H9 (cell line): ENCODE results near the gene SFMBT2. TPM values are rescaled to one million over a fixed set of nuclear protein-coding genes. Genes with fewer than 3 reads are reported as not detected.

Experiments used
- DNase-seq: peaks from one replicate; pipeline ENCODE4 v3.0.0-alpha.2; 2017
- H2AFZ ChIP-seq: one replicate; pipeline ENCODE4 v1.6.1; 2013; ENCODE audit warnings: mild to moderate bottlenecking, low read length, control low read depth, moderate library complexity
- H2AK5ac ChIP-seq: 2 replicates; pipeline ENCODE4 v1.6.1; 2013; ENCODE audit warnings: low read length, control low read depth, mixed read lengths; ENCODE audit not compliant: insufficient read length
- H2BK120ac ChIP-seq: one replicate; pipeline ENCODE4 v1.6.1; 2013; ENCODE audit warnings: low read depth, mild to moderate bottlenecking, low read length, control low read depth, inconsistent platforms; ENCODE audit not compliant: poor library complexity, severe bottlenecking
- H2BK12ac ChIP-seq: 2 replicates; pipeline ENCODE4 v1.6.1; 2013; ENCODE audit warnings: low read length, control low read depth, mixed read lengths, low read depth; ENCODE audit not compliant: insufficient read length
- H2BK15ac ChIP-seq: 2 replicates; pipeline ENCODE4 v1.6.1; 2013; ENCODE audit warnings: low read depth, low read length, control low read depth
- H2BK20ac ChIP-seq: one replicate; pipeline ENCODE4 v1.6.1; 2013; ENCODE audit warnings: low read depth, mild to moderate bottlenecking, low read length, control low read depth, inconsistent platforms; ENCODE audit not compliant: poor library complexity, severe bottlenecking
- H2BK5ac ChIP-seq: 2 replicates; pipeline ENCODE4 v1.6.1; 2013; ENCODE audit warnings: low read length, control low read depth, mixed read lengths; ENCODE audit not compliant: insufficient read length
- H3K14ac ChIP-seq: 2 replicates; pipeline ENCODE4 v1.6.1; 2013; ENCODE audit warnings: low read length, control low read depth; ENCODE audit not compliant: insufficient read depth
- H3K18ac ChIP-seq: 2 replicates; pipeline ENCODE4 v1.6.1; 2013; ENCODE audit warnings: low read depth, mild to moderate bottlenecking, mixed read lengths, low read length, control low read depth; ENCODE audit not compliant: insufficient read length
- H3K23ac ChIP-seq: 2 replicates; pipeline ENCODE4 v1.6.1; 2013; ENCODE audit warnings: low read length, control low read depth, mixed read lengths, low read depth; ENCODE audit not compliant: insufficient read length
- H3K23me2 ChIP-seq: 2 replicates; pipeline ENCODE4 v1.6.1; 2013; ENCODE audit warnings: low read depth, mild to moderate bottlenecking, mixed read lengths, low read length, control low read depth; ENCODE audit not compliant: insufficient read length, poor library complexity, severe bottlenecking
- H3K27ac ChIP-seq: 2 replicates; pipeline ENCODE4 v1.5.1; 2013; ENCODE audit warnings: low read length, control low read depth, mixed read lengths, low read depth; ENCODE audit not compliant: insufficient read length
- H3K27me3 ChIP-seq: 2 replicates; pipeline ENCODE4 v1.6.1; 2013; ENCODE audit warnings: low read length, control low read depth, inconsistent platforms; ENCODE audit not compliant: insufficient read depth
- H3K4ac ChIP-seq: 2 replicates; pipeline ENCODE4 v1.6.1; 2013; ENCODE audit warnings: low read depth, mild to moderate bottlenecking, control low read depth, inconsistent platforms, low read length, moderate library complexity
- H3K4me1 ChIP-seq: 2 replicates; pipeline ENCODE4 v1.6.1; 2013; ENCODE audit warnings: low read length, control low read depth, inconsistent platforms; ENCODE audit not compliant: insufficient read depth
- H3K4me2 ChIP-seq: 2 replicates; pipeline ENCODE4 v1.6.1; 2013; ENCODE audit warnings: low read length, control low read depth, mixed read lengths; ENCODE audit not compliant: insufficient read length, insufficient read depth
- H3K56ac ChIP-seq: 2 replicates; pipeline ENCODE4 v1.6.1; 2013; ENCODE audit warnings: low read depth, mild to moderate bottlenecking, mixed read lengths, low read length, control low read depth; ENCODE audit not compliant: insufficient read length
- H3K79me1 ChIP-seq: 2 replicates; pipeline ENCODE4 v1.6.1; 2013; ENCODE audit warnings: low read depth, mild to moderate bottlenecking, moderate library complexity, low read length, control low read depth, inconsistent platforms; ENCODE audit not compliant: insufficient read depth, poor library complexity, severe bottlenecking
- H3K79me2 ChIP-seq: 2 replicates; pipeline ENCODE4 v1.6.1; 2013; ENCODE audit warnings: low read length, control low read depth, inconsistent platforms; ENCODE audit not compliant: insufficient read depth
- H3K9ac ChIP-seq: 2 replicates; pipeline ENCODE4 v1.6.1; 2013; ENCODE audit warnings: low read length, control low read depth, mixed read lengths; ENCODE audit not compliant: insufficient read length; ENCODE audit errors: extremely low read depth
- H3K9me3 ChIP-seq: one replicate; pipeline ENCODE4 v1.6.1; 2013; ENCODE audit warnings: low read depth, low read length, inconsistent platforms; ENCODE audit not compliant: control insufficient read depth
- H3T11ph ChIP-seq: one replicate; pipeline ENCODE4 v1.6.1; 2013; ENCODE audit warnings: mild to moderate bottlenecking, low read length, control low read depth, inconsistent platforms
- H4K20me1 ChIP-seq: one replicate; pipeline ENCODE4 v1.6.1; 2013; ENCODE audit not compliant: control insufficient read depth, insufficient read length, insufficient read depth
- H4K5ac ChIP-seq: 2 replicates; pipeline ENCODE4 v1.6.1; 2013; ENCODE audit warnings: low read depth, mild to moderate bottlenecking, mixed read lengths, low read length, control low read depth; ENCODE audit not compliant: insufficient read length
- H4K8ac ChIP-seq: replicated peaks from 2 replicates; pipeline ENCODE4 v1.6.1; 2013; ENCODE audit warnings: low read length, control low read depth, mixed read lengths, low read depth; ENCODE audit not compliant: insufficient read length
- H4K91ac ChIP-seq: 2 replicates; pipeline ENCODE4 v1.6.1; 2013; ENCODE audit warnings: low read depth, mild to moderate bottlenecking, moderate library complexity, mixed read lengths, low read length, control low read depth; ENCODE audit not compliant: insufficient read length
- H3K27ac Mint-ChIP-seq, 3 experiments: 2 replicates in 2 of 3; 3 replicates in 1 of 3; pipeline ENCODE4 v1.8.0; 2020 to 2021; ENCODE audit warnings: mixed read lengths in 3 of 3, mild to moderate bottlenecking in 1 of 3, moderate library complexity in 1 of 3
- H3K27me3 Mint-ChIP-seq: 2 replicates; pipeline ENCODE4 v1.8.0; 2021; ENCODE audit warnings: low read depth, mild to moderate bottlenecking, moderate library complexity, mixed read lengths
- H3K36me3 Mint-ChIP-seq, 3 experiments: 2 replicates in 2 of 3; 3 replicates in 1 of 3; pipeline ENCODE4 v1.8.0; 2020 to 2021; ENCODE audit warnings: low read depth in 3 of 3, mixed read lengths in 3 of 3; ENCODE audit not compliant: insufficient read depth in 1 of 3
- H3K4me1 Mint-ChIP-seq, 2 experiments: 2 replicates each; pipeline ENCODE4 v1.8.0; 2020; ENCODE audit warnings: mixed read lengths in 2 of 2
- H3K4me3 Mint-ChIP-seq, 2 experiments: 2 replicates in 1 of 2; 3 replicates in 1 of 2; pipeline ENCODE4 v1.8.0; 2020 to 2021; ENCODE audit warnings: mild to moderate bottlenecking in 2 of 2, mixed read lengths in 2 of 2, moderate library complexity in 1 of 2
- H3K9me3 Mint-ChIP-seq, 2 experiments: 2 replicates in 1 of 2; 3 replicates in 1 of 2; pipeline ENCODE4 v1.8.0; 2020; ENCODE audit warnings: mild to moderate bottlenecking in 2 of 2, mixed read lengths in 2 of 2, moderate library complexity in 1 of 2
- WGBS: extraction: QIAGEN DNeasy Blood & Tissue Kit; methylation state at CpG from one replicate; pipeline ENCODE4 v1.1.7; 2013; ENCODE audit warnings: missing lambda C conversion rate, low lambda C conversion rate, mixed read lengths; ENCODE audit not compliant: insufficient read length; ENCODE audit errors: extremely low coverage; 5-methylcytosine and 5-hydroxymethylcytosine counted together
- total RNA-seq: library from RNA; stranded (reverse); gene quantifications from 2 replicates; pipeline ENCODE4 v1.2.1, GENCODE V29; 2021
- TF ChIP-seq, protein P1 (sequence below): fragments of 200-600 bp; sonication (generic); conservative IDR thresholded peaks from 3 replicates; pipeline ENCODE4 v1.8.0; 2021; ENCODE audit warnings: antibody characterized with exemption, mild to moderate bottlenecking

The SFMBT2 gene
- total RNA-seq, 1 experiment from 2014 or later = 5.3 TPM

- Histone ChIP-seq H3T11ph (no peak overlapping the region), H3K56ac (no peak overlapping the region), H4K20me1 (no peaks in the 10 kb centered on the region), H3K4ac (no peak overlapping the region), H3K27me3 (no peaks in the 10 kb centered on the region), H2BK12ac (no peak overlapping the region), H3K23me2 (no peaks in the 10 kb centered on the region), H3K14ac (no peak overlapping the region), H2BK120ac (no peak overlapping the region), H2AFZ (no peak overlapping the region), H3K9ac (no peak overlapping the region), H2BK5ac (no peak overlapping the region), H3K4me2 (no peak overlapping the region), H3K9me3 (no peaks in the 10 kb centered on the region), H2BK20ac (no peak overlapping the region), H3K27ac (no peak overlapping the region), H3K4me1 (no peaks in the 10 kb centered on the region), H4K5ac (no peak overlapping the region), H2BK15ac (no peak overlapping the region), H2AK5ac (no peak overlapping the region), H4K8ac (no peak overlapping the region), H3K79me1 (no peaks in the 10 kb centered on the region), H3K23ac (no peak overlapping the region), H3K18ac (no peak overlapping the region), H3K79me2 (no peaks in the 10 kb centered on the region), H4K91ac (no peak overlapping the region)
- H3K27ac Mint-ChIP-seq = no peak overlapping the region
- peaks cover 2 to 17% (median 7%) of the 10 kb centered on the region in 3 experiments; a peak in 6 of 7 replicates for H3K36me3 Mint-ChIP-seq
- H3K4me1 Mint-ChIP-seq = no peaks in the 10 kb centered on the region
- no peaks in the 10 kb centered on the region; a peak in 2 of 5 replicates for H3K9me3 Mint-ChIP-seq
- TF ChIP-seq, protein P1, sequence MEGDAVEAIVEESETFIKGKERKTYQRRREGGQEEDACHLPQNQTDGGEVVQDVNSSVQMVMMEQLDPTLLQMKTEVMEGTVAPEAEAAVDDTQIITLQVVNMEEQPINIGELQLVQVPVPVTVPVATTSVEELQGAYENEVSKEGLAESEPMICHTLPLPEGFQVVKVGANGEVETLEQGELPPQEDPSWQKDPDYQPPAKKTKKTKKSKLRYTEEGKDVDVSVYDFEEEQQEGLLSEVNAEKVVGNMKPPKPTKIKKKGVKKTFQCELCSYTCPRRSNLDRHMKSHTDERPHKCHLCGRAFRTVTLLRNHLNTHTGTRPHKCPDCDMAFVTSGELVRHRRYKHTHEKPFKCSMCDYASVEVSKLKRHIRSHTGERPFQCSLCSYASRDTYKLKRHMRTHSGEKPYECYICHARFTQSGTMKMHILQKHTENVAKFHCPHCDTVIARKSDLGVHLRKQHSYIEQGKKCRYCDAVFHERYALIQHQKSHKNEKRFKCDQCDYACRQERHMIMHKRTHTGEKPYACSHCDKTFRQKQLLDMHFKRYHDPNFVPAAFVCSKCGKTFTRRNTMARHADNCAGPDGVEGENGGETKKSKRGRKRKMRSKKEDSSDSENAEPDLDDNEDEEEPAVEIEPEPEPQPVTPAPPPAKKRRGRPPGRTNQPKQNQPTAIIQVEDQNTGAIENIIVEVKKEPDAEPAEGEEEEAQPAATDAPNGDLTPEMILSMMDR = no peak
- no peak overlapping the region for H3K4me3 Mint-ChIP-seq
- H3K27me3 Mint-ChIP-seq = no peaks in the 10 kb centered on the region
- no peak for DNase-seq
- WGBS = no CpG with 5 or more reads among the region's 5 CpGs
Measured at GRCh38 chr10:7239312-7239985, 171.4 kb downstream of the SFMBT2 start.
